ACC112 (cell line): ENCODE results near the gene DDX46.

Experiments used
- H2AFZ ChIP-seq: fragments of 200-600 bp; sonication (generic); one replicate; pipeline ENCODE4 v1.6.0; 2017; ENCODE audit warnings: antibody characterized with exemption, low read length; ENCODE audit not compliant: unreplicated experiment
- H3K27ac ChIP-seq: fragments of 200-600 bp; sonication (generic); 2 replicates; pipeline ENCODE4 v1.5.1; 2014; ENCODE audit warnings: low read depth, mild to moderate bottlenecking, antibody characterized with exemption, low read length, moderate library complexity
- H3K27me3 ChIP-seq: fragments of 200-600 bp; sonication (generic); 2 replicates; pipeline ENCODE4 v1.6.1; 2014; ENCODE audit warnings: mild to moderate bottlenecking, antibody characterized with exemption, low read length, moderate library complexity, mixed read lengths; ENCODE audit not compliant: insufficient read depth
- H3K36me3 ChIP-seq: fragments of 200-600 bp; sonication (generic); 2 replicates; pipeline ENCODE4 v1.6.1; 2016; ENCODE audit warnings: mild to moderate bottlenecking, antibody characterized with exemption, low read length, moderate library complexity, mixed read lengths; ENCODE audit not compliant: insufficient read depth
- H3K4me1 ChIP-seq: fragments of 200-600 bp; sonication (generic); one replicate; pipeline ENCODE4 v1.6.1; 2016; ENCODE audit warnings: low read length, mixed read lengths; ENCODE audit not compliant: insufficient read depth, unreplicated experiment, control insufficient read depth
- H3K4me3 ChIP-seq: fragments of 200-600 bp; sonication (generic); 2 replicates; pipeline ENCODE4 v1.5.1; 2014; ENCODE audit warnings: mild to moderate bottlenecking, low read depth, low read length
- H3K79me2 ChIP-seq: fragments of 200-600 bp; sonication (generic); one replicate; pipeline ENCODE4 v1.6.0; 2016; ENCODE audit warnings: low read length; ENCODE audit not compliant: control insufficient read depth, unreplicated experiment, insufficient read depth

DDX46 gene

DNA sequence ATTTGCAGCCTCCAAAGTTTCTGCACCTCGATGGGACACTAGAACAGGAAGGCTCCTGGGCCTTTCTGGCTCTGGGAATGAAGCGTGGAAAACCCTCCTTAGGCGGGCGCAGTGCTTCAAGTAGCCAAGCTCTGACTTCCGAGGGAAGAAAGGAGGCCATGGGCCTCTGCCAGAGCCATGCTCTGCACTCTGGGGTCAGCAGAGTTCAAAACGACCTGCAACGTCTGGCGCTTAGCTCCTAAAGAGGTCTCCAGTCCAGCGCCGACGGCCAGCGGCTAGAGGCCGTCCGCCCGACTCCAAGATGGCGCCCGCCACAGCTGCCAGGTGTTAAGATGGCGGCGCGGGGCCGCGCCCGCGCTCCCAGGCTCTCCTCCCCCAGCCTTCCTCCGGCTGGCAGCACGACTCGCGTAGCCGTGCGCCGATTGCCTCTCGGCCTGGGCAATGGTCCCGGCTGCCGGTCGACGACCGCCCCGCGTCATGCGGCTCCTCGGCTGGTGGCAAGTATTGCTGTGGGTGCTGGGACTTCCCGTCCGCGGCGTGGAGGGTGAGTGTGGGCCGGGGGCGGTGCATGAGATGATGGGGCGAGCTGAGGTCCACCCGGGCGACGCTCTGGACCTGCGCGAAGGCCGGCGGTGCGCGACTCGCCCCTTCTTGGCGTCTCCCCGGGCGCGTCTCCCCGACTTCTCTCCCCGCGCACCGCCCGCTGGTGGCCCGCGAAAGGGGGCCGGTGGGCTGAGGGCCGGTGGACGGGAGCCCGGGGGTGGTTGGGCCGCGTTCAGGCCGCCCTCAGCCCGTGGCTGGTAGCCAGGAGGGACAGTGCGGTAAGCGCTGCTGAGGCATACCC, 115.6 kb downstream of the DDX46 start, which contains the start of gene TXNDC15:
TXNDC15 (plus strand) TSS at position 385 of the 844 bp plus-strand sequence; CDS start at position 442, 57 bp downstream.
- peak within 1 kb of the TSS; percentile 99 for H2AFZ ChIP-seq
- H3K79me2 ChIP-seq, result peaks cover 29% of the 10 kb centered on the region
- peak within 1 kb of the TSS; percentile 90 for H3K4me3 ChIP-seq
- no peaks in the 10 kb centered on the region for H3K36me3 ChIP-seq
- peak within 1 kb of the TSS; percentile 93 for H3K27ac ChIP-seq
- H3K27me3 ChIP-seq, result no peaks in the 10 kb centered on the region
- H3K4me1 ChIP-seq, result peaks cover 12% of the 10 kb centered on the region

DNA sequence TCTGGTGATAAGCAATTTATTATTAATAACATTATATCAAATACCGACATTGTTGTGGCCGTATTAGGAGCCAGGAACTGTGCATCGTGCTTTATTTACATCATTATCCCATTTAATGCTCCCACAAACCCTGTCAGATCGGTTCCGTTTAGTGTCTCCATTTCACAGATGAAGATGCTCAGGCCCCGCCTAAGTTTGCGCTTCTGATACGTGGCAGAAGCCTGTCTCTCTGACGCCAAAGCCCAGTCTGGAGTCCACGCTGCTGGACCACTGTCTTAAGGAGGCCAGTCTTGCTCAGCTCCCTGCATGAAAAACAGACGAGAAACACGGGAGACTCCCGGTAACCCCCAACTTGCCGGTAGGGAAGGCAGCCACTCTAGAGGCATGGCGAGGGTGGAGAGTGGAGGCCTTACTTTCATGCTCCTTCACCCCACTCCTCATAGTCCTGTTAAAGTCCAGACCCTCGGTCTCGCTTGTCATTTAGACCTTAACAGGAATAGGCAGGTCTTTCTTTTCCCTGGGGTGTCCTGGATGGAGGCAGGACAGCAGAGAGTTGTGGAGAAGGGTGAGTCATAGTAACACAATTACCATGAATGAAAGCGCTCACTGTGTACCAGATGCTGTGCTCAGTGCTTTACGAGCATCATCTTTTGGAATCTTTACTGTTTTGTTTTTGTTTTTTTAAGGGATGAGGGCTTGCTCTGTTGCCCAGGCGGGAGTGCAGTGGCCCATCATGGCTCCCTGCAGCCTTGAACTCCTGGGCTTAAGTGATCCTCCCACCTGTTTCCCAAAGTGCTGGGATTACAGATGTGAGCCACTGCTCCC, 116.5 kb downstream of the DDX46 start:
- Histone ChIP-seq H2AFZ (peak overlapping the region; percentile 99), H3K36me3 (no peaks in the 10 kb centered on the region), H3K27ac (peak overlapping the region; percentile 93), H3K4me3 (peak overlapping the region; percentile 90), H3K4me1 (peaks cover 12% of the 10 kb centered on the region), H3K79me2 (peaks cover 34% of the 10 kb centered on the region), H3K27me3 (no peaks in the 10 kb centered on the region)

DNA sequence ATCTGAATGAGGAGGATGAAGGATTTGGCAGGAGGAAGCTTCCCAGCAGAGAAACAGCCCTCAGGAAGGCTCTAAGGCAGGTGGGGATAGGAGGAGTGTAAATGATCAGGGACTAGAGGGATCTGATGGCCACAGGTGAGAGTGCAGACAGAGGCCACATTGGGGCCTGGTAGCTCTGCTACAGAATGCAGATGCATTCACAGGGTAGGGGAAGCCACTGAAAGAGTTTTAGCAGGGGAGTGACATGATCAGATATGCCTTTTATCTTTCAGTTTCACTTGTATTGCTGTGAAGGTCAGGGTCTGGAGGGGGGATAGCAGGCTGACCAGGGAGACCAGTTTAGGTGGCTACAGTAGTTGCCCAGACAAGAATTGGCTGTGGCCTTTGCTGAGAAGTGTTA, 118.6 kb downstream of the DDX46 start:
- Histone ChIP-seq H2AFZ (no peak overlapping the region), H3K27me3 (no peaks in the 10 kb centered on the region)

DNA sequence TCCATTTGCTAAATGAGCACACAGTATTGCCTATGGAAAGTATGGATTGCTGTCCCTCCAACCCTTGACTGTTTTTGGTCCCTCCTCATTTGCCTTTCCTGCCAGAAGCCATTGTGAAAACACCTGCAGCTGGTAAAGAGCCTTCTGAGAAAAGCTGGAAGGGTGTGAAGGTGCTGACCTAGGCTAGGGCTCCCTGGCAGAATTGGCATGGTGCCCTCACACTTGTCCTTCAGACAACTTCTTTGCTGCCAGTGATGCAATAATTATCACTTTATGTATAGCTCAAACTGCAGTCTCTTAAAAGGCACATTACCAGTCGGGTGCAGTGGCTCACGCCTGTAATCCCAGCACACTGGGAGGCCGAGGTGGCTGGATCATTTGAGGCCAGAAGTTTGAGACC, 119.8 kb downstream of the DDX46 start:
- Histone ChIP-seq H3K36me3 (no peaks in the 10 kb centered on the region), H2AFZ (no peak overlapping the region), H3K79me2 (peaks cover 41% of the 10 kb centered on the region), H3K27me3 (no peaks in the 10 kb centered on the region), H3K4me3 (no peak overlapping the region), H3K27ac (no peak overlapping the region), H3K4me1 (peaks cover 11% of the 10 kb centered on the region)

More for the DNA sequence above, 118.6 kb downstream of the DDX46 start:
- no peaks in the 10 kb centered on the region for H3K36me3 ChIP-seq
- H3K79me2 ChIP-seq, result peaks cover 41% of the 10 kb centered on the region
- no peak overlapping the region for H3K4me3 ChIP-seq
- peaks cover 12% of the 10 kb centered on the region for H3K4me1 ChIP-seq
- H3K27ac ChIP-seq, result no peak overlapping the region

DNA sequence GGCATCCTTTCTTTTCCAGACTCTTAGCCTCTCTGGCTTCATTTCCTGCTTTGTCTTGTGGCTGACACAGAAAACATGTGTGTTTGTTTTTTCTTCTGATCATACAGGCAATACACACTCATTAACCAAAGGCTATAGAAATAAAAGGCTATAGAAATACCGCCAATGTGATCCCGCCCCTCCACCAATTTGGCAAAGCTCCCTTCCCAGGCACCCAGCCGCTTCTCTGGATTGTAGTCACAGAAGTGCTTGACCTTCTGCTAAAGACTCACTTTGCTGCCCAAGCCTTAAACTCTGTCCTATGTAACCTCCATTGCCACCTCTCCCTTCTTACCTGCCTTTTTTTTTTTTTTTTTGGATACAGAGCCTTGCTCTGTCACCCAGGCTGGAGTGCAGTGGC, 120.9 kb downstream of the DDX46 start:
- peaks cover 41% of the 10 kb centered on the region for H3K79me2 ChIP-seq
- H2AFZ ChIP-seq, result no peak overlapping the region
- H3K27me3 ChIP-seq, result no peaks in the 10 kb centered on the region
- H3K4me3 ChIP-seq, result no peak overlapping the region
- H3K4me1 ChIP-seq, result peaks cover 5% of the 10 kb centered on the region
- H3K36me3 ChIP-seq, result no peaks in the 10 kb centered on the region
- no peak overlapping the region for H3K27ac ChIP-seq
